ENCODE results near the gene TOX3.

The TOX3 gene

DNA sequence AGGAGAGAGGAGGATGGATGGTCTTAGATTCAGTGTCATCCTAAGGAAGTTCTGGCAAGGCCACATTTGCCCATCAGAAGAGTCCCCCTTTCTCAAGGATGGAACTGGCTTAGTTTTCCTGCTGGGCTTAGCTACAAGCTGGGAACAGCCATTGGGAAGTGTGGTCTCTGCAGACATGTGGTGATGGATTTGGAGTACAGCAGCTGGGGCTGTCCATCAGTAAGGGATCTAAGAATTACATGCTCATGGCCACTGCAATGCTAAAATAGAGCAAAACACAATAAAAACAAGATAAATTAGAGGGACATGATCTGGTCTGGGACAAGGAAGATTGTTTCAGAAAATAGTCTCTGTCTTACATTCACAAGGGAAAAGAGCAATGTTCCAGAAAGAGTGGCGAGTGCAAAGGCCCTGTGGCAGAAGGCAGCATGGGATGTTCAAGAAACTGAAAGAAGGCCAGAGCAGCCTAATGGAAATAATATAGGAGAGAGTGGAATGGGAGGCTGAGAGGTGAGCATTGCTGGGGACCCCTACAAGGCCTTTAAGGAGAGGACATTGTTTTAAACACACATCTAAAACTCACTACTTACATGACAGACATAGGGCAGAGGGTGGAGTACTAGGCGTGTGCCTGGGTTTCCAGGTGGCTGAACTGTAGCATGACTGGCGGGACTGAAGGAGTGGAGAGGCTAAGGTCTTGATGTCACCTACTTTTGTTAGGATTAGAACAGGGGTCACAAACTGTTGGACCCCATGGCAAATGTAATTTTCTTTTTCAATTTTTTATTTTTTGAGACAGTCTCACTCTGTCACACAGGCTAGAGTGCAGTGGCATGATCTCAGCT is 17.0 kb upstream of the TOX3 start:
- DNase-seq: no peak

DNA sequence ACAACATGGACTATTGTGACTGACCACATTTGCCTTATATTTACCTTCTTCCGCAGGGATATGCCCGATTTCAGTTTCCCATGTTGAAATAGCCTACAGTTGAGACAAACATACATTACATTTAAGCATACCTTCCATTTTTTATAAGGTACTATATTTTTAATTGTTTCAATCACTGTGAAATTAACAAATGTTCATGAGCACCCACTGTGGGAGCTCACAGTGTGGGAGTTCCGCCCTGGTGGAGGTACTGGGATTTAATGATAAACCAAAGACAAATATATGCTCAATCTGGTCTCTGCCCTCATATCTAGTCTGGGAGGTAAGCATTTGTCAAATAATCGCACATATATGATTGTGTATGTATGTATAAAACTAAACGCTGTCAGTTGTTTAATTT is 15.8 kb upstream of the TOX3 start:
- no peak for DNase-seq

DNA sequence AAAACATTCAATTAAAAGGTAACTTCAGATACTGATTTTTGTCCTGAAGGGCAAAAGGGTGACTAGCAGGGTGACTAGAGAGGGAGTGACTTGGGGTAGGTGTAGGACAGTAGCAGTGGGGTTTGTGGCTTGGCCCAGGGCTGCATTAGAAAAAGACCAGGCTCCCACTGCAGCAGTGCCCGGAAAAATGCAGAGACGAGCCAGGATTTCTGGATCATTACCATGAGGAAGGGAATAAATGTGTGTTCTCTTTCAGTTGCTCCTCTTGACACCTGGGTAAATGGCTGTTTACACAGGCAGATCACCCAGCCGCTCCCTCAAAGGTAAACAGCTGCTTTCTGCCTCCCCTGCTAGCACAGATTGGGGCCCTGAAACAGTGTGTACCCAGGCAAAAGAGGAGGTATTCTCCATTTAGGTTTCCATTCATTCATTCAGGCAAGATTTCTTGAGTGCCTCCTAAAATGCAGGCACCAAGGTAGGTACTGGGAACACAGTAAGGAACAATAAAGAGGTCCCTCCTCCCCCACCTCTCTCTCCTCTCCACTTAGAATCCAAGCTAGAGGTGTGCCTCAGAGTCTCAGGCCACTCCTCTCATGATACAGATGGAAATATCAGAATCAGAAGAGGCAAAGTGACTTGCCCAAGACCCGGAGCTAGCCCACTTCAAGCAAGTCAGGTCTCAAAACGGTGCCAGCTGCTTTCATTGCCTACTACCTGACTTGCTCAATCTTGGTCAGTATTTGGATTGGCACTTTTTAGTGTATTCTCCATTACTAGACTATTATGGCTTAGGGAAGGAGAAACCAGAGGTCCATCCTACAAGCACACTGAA is 15.2 kb upstream of the TOX3 start:
- no peak for DNase-seq

DNA sequence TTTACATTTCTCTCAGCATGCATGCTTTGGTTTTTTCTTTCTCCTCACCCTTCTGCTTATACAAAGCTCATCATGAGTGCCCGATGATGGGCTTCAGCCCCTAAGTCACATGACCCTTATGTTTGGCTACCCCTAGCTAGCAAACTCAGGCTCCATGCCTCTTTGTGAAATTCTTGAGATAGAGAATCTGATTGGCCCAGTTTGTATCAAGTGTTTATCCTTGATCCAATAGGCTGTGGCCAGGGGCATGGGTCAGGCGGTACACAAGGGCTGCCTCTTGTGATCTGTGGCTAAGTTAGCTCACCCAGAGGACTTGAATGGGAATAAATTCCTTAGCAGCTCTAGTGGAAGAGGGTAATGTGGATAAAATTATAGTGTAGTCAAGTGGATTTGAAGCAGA is 11.5 kb upstream of the TOX3 start:
- no peak for DNase-seq

DNA sequence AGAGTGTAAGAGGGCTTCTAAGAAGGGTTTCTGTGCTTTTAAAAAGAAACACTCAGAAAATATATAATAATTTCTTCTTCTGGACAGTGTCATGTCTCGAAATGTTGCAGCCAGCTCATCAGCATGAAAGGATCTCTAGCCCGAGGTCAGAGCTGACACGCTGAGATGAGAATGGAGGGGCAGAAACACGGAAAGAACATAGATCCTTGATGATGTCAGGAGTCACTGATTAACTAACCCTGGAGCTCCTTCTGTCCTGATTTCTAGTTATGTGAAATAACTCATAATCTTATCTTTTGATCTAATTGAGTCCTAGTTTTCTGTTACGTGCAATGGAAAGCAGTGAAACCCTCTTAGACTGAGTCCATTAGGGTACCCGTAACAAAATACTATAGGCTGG is 10.3 kb upstream of the TOX3 start:
- no peak for DNase-seq

DNA sequence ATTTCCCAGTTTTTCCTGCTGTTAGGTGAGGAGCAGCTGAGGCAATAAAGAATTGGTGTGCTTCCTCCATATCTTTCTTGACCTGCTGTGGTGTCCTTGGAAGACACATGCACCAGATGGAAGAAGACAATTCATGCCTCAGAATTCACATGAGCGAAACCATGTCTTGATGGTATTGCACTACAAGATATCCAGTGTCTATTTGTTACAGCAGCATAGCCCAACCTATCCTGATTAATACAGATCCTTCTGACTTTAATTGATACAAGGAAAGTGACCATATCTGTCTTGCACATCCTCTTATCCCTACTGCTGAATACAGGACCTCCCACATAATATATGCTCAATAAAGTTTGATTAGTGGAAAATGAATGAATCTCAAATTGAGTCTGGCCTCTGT is 9.1 kb upstream of the TOX3 start:
- no peak for DNase-seq

DNA sequence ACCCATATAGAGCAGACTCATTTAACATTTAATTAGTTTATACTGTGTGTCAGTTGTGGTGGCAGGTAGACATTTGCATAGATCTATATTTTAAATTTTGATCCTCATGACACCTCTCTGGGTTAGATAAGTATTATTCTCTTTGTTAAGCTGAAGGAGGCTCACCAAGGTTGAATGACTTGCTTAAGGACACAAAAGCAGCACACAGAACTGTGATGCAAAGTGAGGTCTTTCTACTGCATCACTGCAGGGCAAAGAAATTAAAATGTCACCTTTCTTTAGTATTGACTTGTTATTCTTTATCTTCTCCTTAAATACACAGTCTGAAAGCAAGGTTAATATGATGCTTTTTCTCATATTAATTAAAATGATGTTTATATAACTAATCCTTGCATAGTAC is 8.6 kb upstream of the TOX3 start:
- DNase-seq: no peak

DNA sequence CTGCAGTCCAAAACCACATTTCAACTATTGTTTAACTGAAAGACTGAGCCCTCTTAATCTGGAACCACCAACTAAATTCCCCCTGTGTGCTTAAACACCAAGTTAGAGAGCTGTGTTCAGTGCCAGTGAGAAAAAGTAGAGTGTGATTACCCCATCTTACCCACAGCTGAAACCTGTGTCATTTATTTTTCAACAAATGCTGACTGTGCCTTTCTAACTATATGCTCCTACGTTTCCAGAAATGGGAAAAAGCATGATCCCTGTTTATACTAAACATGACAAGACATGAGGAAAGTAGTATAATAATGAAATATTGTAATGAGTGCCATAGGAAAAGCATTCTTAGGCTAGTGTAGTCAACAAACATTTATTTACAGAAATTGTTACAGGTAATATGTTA is 7.4 kb upstream of the TOX3 start:
- no peak for DNase-seq

DNA sequence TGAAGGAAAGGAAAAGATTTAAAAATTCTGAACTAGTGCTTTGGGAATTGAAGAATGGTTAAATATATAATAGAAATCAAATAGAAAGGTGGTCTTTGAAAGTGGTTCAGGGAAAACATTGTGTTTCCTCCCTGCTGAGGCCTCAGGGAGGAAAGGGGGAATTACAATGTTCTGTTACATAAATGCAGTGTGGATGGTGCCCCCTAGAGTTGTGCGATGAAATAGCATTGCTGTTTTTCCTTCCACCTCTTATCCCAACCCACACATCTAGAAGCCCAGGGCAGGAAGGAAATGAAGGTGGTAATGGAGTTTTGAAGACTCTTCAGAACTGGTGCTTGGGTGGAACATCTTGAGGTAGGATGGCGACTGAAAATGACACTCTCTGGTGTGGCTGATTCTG is 6.4 kb upstream of the TOX3 start:
- DNase-seq: no peak

DNA sequence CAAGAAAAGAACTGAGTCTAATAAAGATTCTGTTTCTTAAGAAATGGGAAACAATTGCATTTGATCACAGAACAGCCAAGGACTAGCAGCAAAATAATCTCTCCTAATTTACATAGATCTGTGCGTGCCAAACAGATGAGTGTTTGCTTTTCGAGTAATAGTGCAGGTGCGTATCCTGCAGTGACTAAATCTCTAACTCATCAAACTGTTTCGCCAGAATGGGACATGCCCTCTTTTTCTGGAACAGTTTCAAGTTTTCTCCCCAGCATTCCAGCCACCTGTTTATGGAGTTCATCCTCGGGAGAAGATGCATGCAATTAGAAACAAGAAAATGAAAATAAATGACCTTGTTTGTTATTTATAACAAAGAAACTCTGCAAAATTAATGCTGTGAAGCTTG is 5.7 kb upstream of the TOX3 start:
- DNase-seq: no peak

DNA sequence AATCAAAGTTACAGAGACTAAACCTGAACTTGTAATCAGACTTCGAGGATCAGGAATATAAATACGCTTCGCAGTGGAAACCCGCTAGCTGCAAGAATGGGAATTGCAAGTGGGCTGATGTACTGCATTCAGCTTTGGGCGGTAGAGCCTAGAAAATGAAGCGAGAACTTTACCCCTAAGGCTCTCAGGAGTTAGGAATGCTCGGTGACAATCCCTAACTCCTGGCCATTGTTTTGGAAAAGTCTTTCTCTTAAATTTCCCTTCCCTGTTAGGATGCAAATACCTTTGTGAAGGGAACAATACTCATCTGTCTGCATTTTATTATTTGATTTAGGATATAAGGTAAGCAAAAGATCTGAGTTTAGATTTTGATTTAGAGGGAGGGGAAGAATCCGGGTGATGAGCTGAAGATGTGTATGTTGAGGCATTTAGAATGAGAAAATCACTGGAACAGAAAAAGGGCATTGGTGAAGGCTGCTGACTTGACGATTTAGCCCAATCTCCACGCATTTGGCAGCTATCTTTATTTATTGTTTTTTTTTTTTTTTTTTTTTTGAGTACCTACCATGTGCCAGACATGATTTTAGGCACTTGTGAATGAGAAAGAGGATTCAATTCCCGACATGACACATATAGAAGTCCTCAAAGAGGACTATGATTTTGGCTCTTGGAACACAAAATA is 2.2 kb upstream of the TOX3 start:
- no peak for DNase-seq

DNA sequence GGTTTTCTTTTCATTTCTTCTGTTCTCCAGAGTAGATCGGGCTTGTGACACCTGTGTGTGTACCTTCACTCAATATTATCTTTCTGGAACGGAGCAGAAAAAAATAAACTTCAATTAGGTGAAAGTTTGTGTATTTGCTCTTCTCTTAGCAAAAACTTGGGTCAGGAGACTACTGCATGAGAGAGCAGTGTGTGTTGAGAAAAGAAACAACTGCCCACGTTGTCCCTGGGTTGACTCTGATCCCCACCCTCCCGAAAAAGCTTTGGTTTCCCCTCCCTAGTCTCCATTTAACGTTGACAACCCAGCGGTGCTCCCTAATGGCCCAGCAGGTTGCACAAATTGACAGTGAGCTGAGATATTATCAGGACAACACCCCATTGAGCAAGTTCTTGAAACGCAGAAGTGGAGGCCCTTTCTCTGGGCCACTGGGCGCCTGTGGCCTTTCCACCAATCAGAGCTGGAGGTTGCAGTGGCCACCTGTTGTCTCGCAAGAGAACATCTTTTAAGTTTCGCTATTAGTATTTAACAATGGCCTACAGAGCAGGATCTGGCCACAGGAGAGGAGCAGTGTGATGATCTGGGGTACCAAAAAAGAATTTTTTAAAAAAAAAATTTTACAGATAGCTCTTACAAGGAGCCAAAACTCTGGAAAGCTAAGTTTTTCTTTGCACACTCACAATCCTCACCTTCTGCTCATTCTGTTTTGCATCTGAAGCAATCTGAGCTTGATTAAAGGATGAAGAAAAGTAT is 1.5 kb upstream of the TOX3 start:
- no peak for DNase-seq

DNA sequence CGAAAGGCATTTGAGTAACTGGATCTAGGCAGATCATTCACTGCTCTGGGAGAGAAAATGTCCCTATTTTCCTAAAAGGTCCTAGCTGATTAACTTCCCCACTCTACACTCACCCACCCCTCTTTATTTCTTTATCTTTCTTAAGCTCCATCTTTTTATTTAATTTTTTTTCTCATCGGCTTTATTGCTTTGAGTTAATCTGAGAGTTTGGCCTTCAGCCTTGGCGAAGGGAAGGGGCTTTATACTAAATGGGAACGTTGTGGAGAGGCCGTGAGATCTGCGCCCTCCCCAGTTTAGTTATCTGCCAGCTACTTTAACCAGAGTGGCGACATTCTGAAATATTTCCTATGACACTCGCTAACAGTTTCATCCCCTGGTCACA is 882 bp upstream of the TOX3 start:
- DNase-seq: no peak

DNA sequence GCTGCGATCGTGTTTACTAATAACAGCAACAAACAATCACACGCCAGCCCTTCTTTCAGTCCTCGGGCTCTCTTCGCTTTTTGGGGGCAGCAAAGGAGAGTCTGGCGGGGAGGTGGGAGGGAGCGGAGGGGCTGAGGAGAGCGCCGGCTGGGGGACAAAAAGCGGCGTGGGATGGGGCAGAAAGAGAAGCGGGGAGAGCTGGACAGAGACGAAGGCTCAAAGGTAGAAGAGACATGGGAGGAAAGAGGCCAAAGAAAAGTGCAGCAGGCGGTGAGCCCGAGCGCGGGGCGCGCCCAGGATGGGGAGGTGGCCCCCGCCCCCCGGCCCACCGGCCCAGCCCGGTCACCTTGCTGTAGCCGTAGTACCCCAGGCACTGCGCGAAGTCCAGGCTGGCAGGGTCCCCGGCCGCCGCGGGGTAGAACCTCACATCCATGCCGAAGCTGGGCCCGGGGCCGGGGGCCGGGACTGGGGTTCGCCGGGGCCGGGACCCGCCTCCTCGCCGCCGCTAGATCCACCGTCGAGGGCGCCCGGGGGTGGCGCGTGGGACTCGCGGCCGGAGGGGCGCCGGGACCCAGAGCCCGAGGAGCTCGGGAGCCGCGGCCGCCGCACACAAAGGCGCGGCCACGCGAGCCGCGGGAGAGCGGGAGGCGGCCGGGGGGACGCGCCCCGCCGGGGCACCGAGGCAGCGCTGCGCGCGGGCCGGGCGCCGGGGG is 496 bp downstream of the TOX3 start:
- DNase-seq: no peak

DNA sequence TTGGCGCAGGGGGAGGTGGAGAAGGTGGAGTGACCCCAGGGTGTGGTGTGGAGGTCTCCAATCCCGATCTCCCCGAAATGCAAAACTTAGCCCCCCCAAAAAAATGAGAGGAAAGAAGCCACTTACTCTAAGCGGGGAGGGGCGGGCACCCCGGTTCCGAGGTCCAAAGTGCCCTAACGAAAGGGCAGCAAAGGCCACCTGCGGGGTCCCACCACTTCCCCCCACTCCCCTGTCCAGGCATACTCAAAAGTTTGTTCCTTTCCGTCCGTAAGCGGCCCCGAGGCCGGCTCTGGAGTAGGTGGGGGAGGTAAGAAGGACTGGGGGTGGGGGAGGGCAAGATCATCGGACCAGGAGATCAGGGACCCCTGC is 1.1 kb downstream of the TOX3 start:
- DNase-seq: no peak

DNA sequence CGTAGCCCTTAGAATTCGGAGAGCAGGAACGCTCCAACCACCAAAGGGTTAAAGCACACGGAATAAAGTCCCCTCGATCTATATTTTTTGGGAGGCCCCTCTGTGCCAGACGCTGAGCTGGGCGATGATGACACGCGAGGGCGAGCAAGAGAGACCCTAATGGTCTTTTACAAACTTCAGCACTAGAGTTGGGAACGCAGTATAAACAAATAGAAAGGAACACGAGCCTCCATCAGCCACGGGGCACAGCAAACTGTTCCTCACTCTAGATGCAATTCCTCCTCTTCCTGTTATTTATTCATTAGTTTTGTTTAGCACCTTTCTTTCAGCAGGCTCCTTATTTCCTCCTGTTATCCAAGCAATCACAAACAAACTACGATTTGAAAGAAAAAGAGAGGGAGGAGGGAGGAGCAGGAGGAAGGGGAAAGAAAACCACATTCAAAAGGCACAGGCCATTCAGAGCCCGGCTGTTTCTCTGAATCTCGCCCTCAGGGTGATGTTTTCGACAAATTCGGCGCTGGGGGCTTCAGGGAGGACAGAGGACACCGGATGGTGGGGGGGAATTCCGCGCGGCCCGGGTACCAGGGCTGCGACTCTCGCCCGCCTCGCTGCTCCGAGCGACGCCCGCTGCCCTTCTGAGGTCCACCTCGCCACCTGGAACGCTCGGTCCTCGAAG is 1.6 kb downstream of the TOX3 start:
- DNase-seq: no peak

DNA sequence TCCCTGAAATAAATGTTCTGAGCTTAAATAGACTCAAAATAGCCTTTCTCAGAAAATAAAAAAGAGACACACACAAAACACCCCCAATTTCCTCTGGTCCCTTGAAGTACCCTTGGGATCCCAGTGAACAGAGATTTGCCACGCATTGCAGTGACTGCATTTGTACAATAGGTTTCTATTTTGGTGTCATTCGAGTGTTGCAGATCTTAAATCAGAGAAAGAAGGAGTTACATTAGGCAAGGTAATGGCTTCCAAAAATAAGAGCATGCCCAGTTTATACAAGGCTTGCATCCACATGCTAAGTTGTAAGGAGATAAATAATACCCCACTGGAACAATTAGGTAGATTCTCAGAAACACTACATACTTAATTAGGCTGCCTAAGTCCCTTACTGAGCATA is 2.2 kb downstream of the TOX3 start:
- no peak for DNase-seq

DNA sequence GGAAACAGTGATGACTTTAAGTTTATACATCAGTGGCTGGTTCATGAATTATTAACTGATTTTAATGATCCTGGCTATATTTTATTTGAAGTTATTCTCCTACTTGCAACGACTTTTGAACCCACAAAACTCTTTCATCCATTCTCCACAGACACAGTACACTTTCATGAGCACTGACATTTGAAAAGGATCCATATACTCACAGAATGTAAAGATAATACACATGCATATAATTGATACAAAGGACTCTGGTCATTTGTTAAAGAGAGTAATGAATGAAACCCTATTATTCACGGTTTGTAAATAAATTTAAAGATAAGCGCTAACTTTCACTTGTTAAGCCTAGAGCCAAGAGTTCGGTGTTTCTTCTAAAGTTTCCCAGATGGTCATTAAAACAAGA is 3.3 kb downstream of the TOX3 start:
- no peak for DNase-seq

DNA sequence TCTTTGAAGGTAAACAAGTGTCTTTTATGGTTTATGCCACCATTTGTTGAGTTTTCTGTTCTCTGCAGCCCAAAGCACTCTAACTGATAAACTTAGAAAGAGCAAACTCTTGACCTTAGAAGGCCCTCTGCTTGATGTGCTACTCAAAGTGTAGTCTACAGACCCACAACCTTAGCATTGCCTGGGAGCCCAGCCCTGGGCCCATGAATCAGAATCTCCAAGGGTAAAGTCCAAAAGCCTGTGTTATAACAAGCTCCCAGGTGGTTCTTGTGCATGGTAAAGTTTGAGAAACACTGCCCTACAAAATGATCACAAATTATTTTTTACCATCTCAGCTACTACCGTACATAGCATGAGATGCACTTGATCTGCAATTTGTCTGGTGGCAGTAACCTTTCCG is 6.0 kb downstream of the TOX3 start:
- no peak for DNase-seq

DNA sequence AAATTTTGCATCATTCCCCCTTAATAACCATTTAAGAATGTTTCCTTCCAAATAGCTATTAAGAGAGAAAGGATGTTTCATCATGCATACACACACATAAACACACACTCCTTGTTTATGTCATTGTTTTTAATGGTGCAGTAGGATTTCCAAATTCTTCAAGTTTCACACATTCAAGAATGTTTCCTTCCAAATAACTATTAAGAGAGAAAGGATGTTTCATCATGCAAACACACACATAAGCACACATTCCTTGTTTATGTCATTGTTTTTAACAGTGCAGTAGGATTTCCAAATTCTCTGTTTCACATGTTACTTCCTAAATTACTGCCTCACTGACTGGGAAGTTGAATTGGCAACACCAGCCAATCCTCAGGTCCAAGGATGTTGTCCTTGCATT is 7.8 kb downstream of the TOX3 start:
- DNase-seq: no peak

DNA sequence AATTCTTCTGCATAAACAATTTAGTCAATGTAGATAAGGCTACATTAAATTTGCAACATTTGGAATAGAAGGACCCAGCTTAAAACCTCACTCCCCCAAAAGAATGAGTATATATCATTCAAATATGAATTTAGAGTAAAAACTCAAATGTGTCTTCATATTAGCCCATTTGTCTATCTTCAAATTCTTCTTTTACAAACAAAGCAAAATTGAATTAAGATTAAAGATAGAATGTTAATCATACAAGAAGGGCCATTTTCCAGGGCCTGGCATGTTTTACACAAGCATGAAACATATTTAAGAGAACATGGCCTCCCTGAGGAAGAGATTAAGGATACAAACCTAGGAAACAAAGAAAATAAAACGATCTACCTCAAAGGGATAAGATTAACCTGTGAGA is 8.4 kb downstream of the TOX3 start:
- DNase-seq: no peak

DNA sequence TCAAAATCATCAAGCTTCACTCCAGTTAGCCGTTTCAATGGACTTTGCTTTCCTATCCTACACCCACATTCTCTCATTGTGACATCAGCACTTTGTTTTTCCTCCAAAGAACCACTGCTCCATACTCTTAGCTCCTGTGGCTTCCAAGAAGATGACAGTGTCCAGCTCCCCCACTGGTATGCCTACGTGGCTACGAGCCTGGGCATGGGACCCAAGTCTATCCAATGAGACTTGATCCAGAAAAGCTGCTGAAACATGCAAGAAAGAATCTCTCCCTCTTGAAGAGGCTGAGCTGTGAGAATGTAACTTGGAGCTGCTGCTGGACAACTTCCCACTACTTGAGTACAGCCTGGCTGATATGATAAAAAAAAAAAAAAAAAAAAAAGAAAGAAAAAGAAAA is 9.4 kb downstream of the TOX3 start:
- DNase-seq: no peak
